ENCODE results near the gene ACTR1A. TPM values are rescaled to one million over a fixed set of nuclear protein-coding genes. Genes with fewer than 3 reads are reported as not detected.

ACTR1A gene
- total RNA-seq, 1 experiment from 2014 or later, result 128 TPM

GRCh38 chr10:102450374-102451104, 52.0 kb downstream of the ACTR1A start:
- ChIA-PET CTCF (no interaction called here), POLR2A (ENCODE audit: low non-redundant PET) (interaction anchor here (0.7 kb wide), 1 partner anchor 18 kb away, joined by 4 read pairs; the partner anchor contains the start of gene CUEDC2)
- peak; percentile 93 for DNase-seq (ENCODE audit: low spot score)
- H3K9me3 ChIP-seq (ENCODE audit: low read depth, low read length, poor library complexity, severe bottlenecking), result no peaks in the 10 kb centered on the region
- peaks cover 12% of the 10 kb centered on the region for H3K36me3 ChIP-seq (ENCODE audit: insufficient read depth, low read length, poor library complexity, severe bottlenecking)
- no peak for TF ChIP-seq EZH2 (IDR thresholded peaks at IDR 0.05; ENCODE audit: borderline replicate concordance, low read depth, low read length, poor library complexity, severe bottlenecking)
- TF ChIP-seq, protein P1, sequence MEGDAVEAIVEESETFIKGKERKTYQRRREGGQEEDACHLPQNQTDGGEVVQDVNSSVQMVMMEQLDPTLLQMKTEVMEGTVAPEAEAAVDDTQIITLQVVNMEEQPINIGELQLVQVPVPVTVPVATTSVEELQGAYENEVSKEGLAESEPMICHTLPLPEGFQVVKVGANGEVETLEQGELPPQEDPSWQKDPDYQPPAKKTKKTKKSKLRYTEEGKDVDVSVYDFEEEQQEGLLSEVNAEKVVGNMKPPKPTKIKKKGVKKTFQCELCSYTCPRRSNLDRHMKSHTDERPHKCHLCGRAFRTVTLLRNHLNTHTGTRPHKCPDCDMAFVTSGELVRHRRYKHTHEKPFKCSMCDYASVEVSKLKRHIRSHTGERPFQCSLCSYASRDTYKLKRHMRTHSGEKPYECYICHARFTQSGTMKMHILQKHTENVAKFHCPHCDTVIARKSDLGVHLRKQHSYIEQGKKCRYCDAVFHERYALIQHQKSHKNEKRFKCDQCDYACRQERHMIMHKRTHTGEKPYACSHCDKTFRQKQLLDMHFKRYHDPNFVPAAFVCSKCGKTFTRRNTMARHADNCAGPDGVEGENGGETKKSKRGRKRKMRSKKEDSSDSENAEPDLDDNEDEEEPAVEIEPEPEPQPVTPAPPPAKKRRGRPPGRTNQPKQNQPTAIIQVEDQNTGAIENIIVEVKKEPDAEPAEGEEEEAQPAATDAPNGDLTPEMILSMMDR (conservative IDR thresholded peaks at IDR 0.05; ENCODE audit: low read depth, low read length), result no peak
- no TSS peak for BruUV-seq (replicated peaks)
- no peaks in the 10 kb centered on the region for H3K27me3 ChIP-seq (replicated peaks; ENCODE audit: insufficient read depth, low read depth, low read length, poor library complexity)
- intact Hi-C loops (cut with micrococcal nuclease; ENCODE audit: unreplicated experiment), result no loop called here
- H3K4me3 ChIP-seq (ENCODE audit: low read depth, low read length, poor library complexity, severe bottlenecking), result peak overlapping the region; percentile 89
- peak overlapping the region; percentile 82 for H3K27ac ChIP-seq (ENCODE audit: low read depth, low read length, poor library complexity, severe bottlenecking)
- peaks cover 6% of the 10 kb centered on the region for H3K4me1 ChIP-seq (ENCODE audit: insufficient read depth, low read length, poor library complexity, severe bottlenecking)

DNA sequence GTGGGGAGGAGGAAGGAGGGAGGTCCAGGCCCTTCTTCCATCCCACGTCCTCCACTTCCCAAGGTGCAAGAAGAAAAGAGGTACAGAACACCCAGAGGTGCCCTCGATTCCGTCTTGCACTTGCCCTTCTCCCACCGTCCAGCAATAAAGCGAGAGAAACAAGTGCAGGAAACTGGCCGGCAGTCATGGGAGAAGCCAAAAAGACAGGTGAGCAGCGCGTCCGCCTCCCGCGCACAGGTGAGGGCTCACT, 52.5 kb downstream of the ACTR1A start:
- H3K27ac ChIP-seq (ENCODE audit: low read depth, low read length, poor library complexity, severe bottlenecking), result peak overlapping the region; percentile 82
- BruUV-seq (replicated peaks), result no TSS peak
- POLR2A ChIA-PET (ENCODE audit: low non-redundant PET), result interaction anchor here (0.7 kb wide), 1 partner anchor 18 kb away, joined by 4 read pairs; the partner anchor contains the start of gene CUEDC2

DNA sequence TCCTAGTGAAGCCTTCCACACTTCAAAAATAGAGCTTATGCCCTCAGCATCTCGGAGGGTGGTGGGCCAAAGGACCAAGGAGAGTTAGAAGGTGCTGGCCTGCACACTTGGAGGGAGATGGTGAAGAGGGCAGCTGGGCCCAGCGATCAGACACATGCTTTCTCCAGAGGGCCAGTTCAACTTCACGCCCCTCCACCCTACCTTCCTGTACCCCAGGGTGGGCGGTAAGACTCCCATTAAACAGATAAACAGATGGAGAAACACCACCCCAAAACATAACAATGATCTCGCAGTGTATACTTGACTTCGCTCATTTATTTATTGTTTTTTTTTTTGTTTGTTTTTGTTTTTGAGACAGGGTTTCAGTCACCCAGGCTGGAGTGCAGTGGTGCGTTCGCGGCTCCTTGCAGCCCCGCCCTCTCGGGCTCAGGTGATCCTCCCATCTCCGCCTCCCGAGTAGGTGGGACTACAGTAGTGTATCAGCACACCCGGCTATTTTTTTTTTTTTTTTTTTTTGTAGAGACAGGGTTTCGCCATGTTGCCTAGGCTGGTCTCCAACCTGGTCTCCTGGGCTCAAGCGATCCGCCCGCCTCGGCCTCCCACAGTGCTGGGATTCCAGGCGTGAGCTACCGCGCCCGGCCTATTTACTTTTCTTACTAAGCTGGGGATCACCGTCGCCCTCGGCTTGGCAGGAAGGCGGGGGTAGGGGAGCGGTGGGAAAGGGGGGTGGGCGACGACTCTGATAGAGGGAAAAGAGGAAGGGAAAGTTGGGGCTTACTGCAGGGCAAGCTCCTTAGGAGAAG, 53.0 kb downstream of the ACTR1A start:
- Histone ChIP-seq H3K4me1 (ENCODE audit: insufficient read depth, low read length, poor library complexity, severe bottlenecking) (peaks cover 6% of the 10 kb centered on the region), H3K4me3 (ENCODE audit: low read depth, low read length, poor library complexity, severe bottlenecking) (peak overlapping the region; percentile 89), H3K27me3 (replicated peaks; ENCODE audit: insufficient read depth, low read depth, low read length, poor library complexity) (no peaks in the 10 kb centered on the region), H3K27ac (ENCODE audit: low read depth, low read length, poor library complexity, severe bottlenecking) (peak overlapping the region; percentile 82), H3K36me3 (ENCODE audit: insufficient read depth, low read length, poor library complexity, severe bottlenecking) (peaks cover 5% of the 10 kb centered on the region), H3K9me3 (ENCODE audit: low read depth, low read length, poor library complexity, severe bottlenecking) (no peaks in the 10 kb centered on the region)
- ChIA-PET POLR2A (ENCODE audit: low non-redundant PET) (interaction anchor here (0.7 kb wide), 1 partner anchor 17 kb away, joined by 4 read pairs; the partner anchor contains the start of gene CUEDC2), CTCF (interaction anchor here (0.7 kb wide), 1 partner anchor 280 kb away, joined by 6 read pairs; no protein-coding TSS in a partner anchor)
- TF ChIP-seq, protein P1 (conservative IDR thresholded peaks at IDR 0.05; ENCODE audit: low read depth, low read length), result no peak
- no peak for TF ChIP-seq EZH2 (IDR thresholded peaks at IDR 0.05; ENCODE audit: borderline replicate concordance, low read depth, low read length, poor library complexity, severe bottlenecking)
- DNase-seq (ENCODE audit: low spot score), result peak; percentile 74
- intact Hi-C loops (cut with micrococcal nuclease; ENCODE audit: unreplicated experiment), result no loop called here
- no TSS peak for BruUV-seq (replicated peaks)

More for the DNA sequence above, 52.5 kb downstream of the ACTR1A start:
- H3K4me3 ChIP-seq (ENCODE audit: low read depth, low read length, poor library complexity, severe bottlenecking), result peak overlapping the region; percentile 89
- peaks cover 6% of the 10 kb centered on the region for H3K4me1 ChIP-seq (ENCODE audit: insufficient read depth, low read length, poor library complexity, severe bottlenecking)
- intact Hi-C loops (cut with micrococcal nuclease; ENCODE audit: unreplicated experiment), result no loop called here
- DNase-seq (ENCODE audit: low spot score), result no peak
- H3K9me3 ChIP-seq (ENCODE audit: low read depth, low read length, poor library complexity, severe bottlenecking), result no peaks in the 10 kb centered on the region
- TF ChIP-seq, protein P1 (conservative IDR thresholded peaks at IDR 0.05; ENCODE audit: low read depth, low read length), result no peak
- TF ChIP-seq EZH2 (IDR thresholded peaks at IDR 0.05; ENCODE audit: borderline replicate concordance, low read depth, low read length, poor library complexity, severe bottlenecking), result no peak
- H3K36me3 ChIP-seq (ENCODE audit: insufficient read depth, low read length, poor library complexity, severe bottlenecking), result peaks cover 7% of the 10 kb centered on the region
- no peaks in the 10 kb centered on the region for H3K27me3 ChIP-seq (replicated peaks; ENCODE audit: insufficient read depth, low read depth, low read length, poor library complexity)
- CTCF ChIA-PET, result interaction anchor here (0.7 kb wide), 1 partner anchor 281 kb away, joined by 6 read pairs; no protein-coding TSS in a partner anchor
